Endothelial cell of umbilical vein (primary cell): ENCODE measurements around the gene SH3YL1. TPM values are rescaled to one million over a fixed set of nuclear protein-coding genes. Genes with fewer than 3 reads are reported as not detected.

Source experiments
- BruUV-seq: library from RNA; stranded (reverse); fragments of 400-500 nt; replicated peaks from 2 replicates; lab custom pipeline; 2021; lab: Mats Ljungman, UMichigan
- CTCF ChIA-PET: fragments of 300-600, 350-600 bp; sonication (Branson Sonifier 250); formaldehyde crosslinking; loops from one replicate; lab custom pipeline; 2021; ENCODE audit warnings: antibody characterized with exemption, inconsistent platforms; lab: Charles Lee
- POLR2A ChIA-PET: fragments of 300-600, 350-600 bp; sonication (Branson Sonifier 250); formaldehyde crosslinking; loops from one replicate; lab custom pipeline; 2021; ENCODE audit warnings: antibody characterized with exemption, inconsistent platforms; lab: Charles Lee
- DNase-seq: peaks from one replicate; pipeline ENCODE4 v3.0.0-alpha.2; 2011; ENCODE audit warnings: low read depth, low spot score
- FAIRE-seq: peaks from 2 replicates; lab custom pipeline; 2011; peaks lifted over from hg19 to GRCh38; lab: Jason Lieb, UNC
- H2AFZ ChIP-seq: 2 replicates; pipeline ENCODE4 v1.6.0; 2012; ENCODE audit warnings: low read depth, low read length, control low read depth, inconsistent platforms
- H3K27ac ChIP-seq: 2 replicates; pipeline ENCODE4 v1.5.1; 2011; ENCODE audit warnings: low read depth, mild to moderate bottlenecking, control low read depth, low read length, moderate library complexity; ENCODE audit not compliant: insufficient read depth
- H3K27me3 ChIP-seq, 2 experiments: 2 replicates each; pipeline versions ENCODE4 v1.6.0 to v1.6.1; 2011; ENCODE audit warnings: low read length in 2 of 2, mixed read lengths in 1 of 2; ENCODE audit not compliant: control insufficient read depth in 2 of 2, insufficient read depth in 2 of 2
- H3K36me3 ChIP-seq, 2 experiments: 2 replicates in 1 of 2; 3 replicates in 1 of 2; pipeline ENCODE4 v1.5.1; 2011; ENCODE audit warnings: low read length in 2 of 2, mild to moderate bottlenecking in 1 of 2, moderate library complexity in 1 of 2; ENCODE audit not compliant: control insufficient read depth in 2 of 2, insufficient read depth in 2 of 2; ENCODE audit errors: extremely low read depth in 1 of 2
- H3K4me1 ChIP-seq: 3 replicates; pipeline ENCODE4 v1.5.1; 2011; ENCODE audit warnings: mild to moderate bottlenecking, low read length; ENCODE audit not compliant: control insufficient read depth, insufficient read depth; ENCODE audit errors: extremely low read depth
- H3K4me2 ChIP-seq: 2 replicates; pipeline ENCODE4 v1.6.1; 2011; ENCODE audit warnings: low read length, control low read depth, mixed read lengths; ENCODE audit not compliant: insufficient read depth
- H3K4me3 ChIP-seq, 3 experiments: fragments of 200-600 bp in 1 of 3; sonication (generic), shearing (Covaris generic) in 1 of 3; replicated peaks in 1 of 3; 2 replicates each; pipeline ENCODE4 v1.5.1; 2011 to 2016; ENCODE audit warnings: control low read depth in 3 of 3, low read length in 3 of 3, mild to moderate bottlenecking in 2 of 3, inconsistent platforms in 1 of 3, low read depth in 1 of 3, moderate library complexity in 1 of 3; ENCODE audit not compliant: insufficient read depth in 1 of 3
- H3K79me2 ChIP-seq: 2 replicates; pipeline ENCODE4 v1.6.0; 2012; ENCODE audit warnings: low read length, inconsistent platforms; ENCODE audit not compliant: control insufficient read depth, insufficient read depth
- H3K9ac ChIP-seq: replicated peaks from 2 replicates; pipeline ENCODE3; 2011; ENCODE audit warnings: low read length, control low read depth; ENCODE audit not compliant: insufficient read depth; ENCODE audit errors: extremely low read depth
- H3K9me1 ChIP-seq: replicated peaks from 3 replicates; pipeline ENCODE4 v1.6.0; 2011; ENCODE audit warnings: mild to moderate bottlenecking, low read length; ENCODE audit not compliant: control insufficient read depth, insufficient read depth; ENCODE audit errors: extremely low read depth
- H3K9me3 ChIP-seq: replicated peaks from 2 replicates; pipeline ENCODE4 v1.5.1; 2012; ENCODE audit warnings: low read length, inconsistent platforms; ENCODE audit not compliant: control insufficient read depth, insufficient read depth
- H4K20me1 ChIP-seq: replicated peaks from 2 replicates; pipeline ENCODE3; 2011; ENCODE audit warnings: mild to moderate bottlenecking, low read length; ENCODE audit not compliant: control insufficient read depth, insufficient read depth; ENCODE audit errors: extremely low read depth
- EZH2 ChIP-seq: IDR thresholded peaks from 2 replicates; pipeline ENCODE4 v1.6.1; 2012; ENCODE audit warnings: borderline replicate concordance, low read depth, mild to moderate bottlenecking, moderate library complexity, low read length, inconsistent platforms; ENCODE audit not compliant: severe bottlenecking
- FOS ChIP-seq: IDR thresholded peaks from 2 replicates; pipeline ENCODE4 v1.6.1; 2011; ENCODE audit warnings: mild to moderate bottlenecking, low read length, moderate library complexity, borderline replicate concordance; ENCODE audit not compliant: insufficient read depth
- GATA2 ChIP-seq: IDR thresholded peaks from 2 replicates; pipeline ENCODE4 v1.7.0; 2011; ENCODE audit warnings: low read depth, mild to moderate bottlenecking, moderate library complexity, mixed read lengths, low read length; ENCODE audit not compliant: insufficient read length, insufficient read depth
- JUN ChIP-seq: IDR thresholded peaks from 2 replicates; pipeline ENCODE4 v1.6.1; 2011; ENCODE audit warnings: borderline replicate concordance, low read depth; ENCODE audit not compliant: insufficient read length, insufficient read depth
- MYC ChIP-seq: IDR thresholded peaks from one replicate; pipeline ENCODE4 v1.6.1; 2011; ENCODE audit warnings: mild to moderate bottlenecking, low read depth, low read length
- POLR2A ChIP-seq: IDR thresholded peaks from 2 replicates; pipeline ENCODE4 v1.6.1; 2012; ENCODE audit warnings: low read depth, mild to moderate bottlenecking, control low read depth, low read length
- POLR2AphosphoS5 ChIP-seq: IDR thresholded peaks from 2 replicates; pipeline ENCODE4 v1.6.1; 2012; ENCODE audit warnings: low read depth, mild to moderate bottlenecking, control low read depth, low read length, moderate library complexity; ENCODE audit not compliant: insufficient read depth
- dilution Hi-C: fragments of 300-500 bp; cut with MboI; formaldehyde crosslinking; loops from one replicate; pipeline ENCODE4 v1.15.0; 2019; ENCODE audit warnings: low sequenced_read_pairs; ENCODE audit not compliant: extremely low pct_ligation_motif_present
- intact Hi-C: fragments of 100-400 bp; cut with micrococcal nuclease; formaldehyde crosslinking; loops from one replicate; pipeline ENCODE4 v1.10.0; 2022
- polyA plus RNA-seq, 4 experiments: library from polyadenylated mRNA; depleted of rRNA in 3 of 4; stranded (reverse) in 3 of 4; unstranded in 1 of 4; fragments of >200 nt; gene quantifications; 2 replicates each; pipeline versions ENCODE4 v1.2.1 to v1.2.3, GENCODE V29; 2011 to 2012; ENCODE audit warnings: missing spikeins in 1 of 4
- total RNA-seq: library from RNA; stranded (reverse); gene quantifications from 2 replicates; pipeline ENCODE4 v1.2.3, GENCODE V29; 2021
- TF ChIP-seq, protein P1 (sequence below), 2 donors: IDR thresholded peaks; 1 replicate in 1 of 2; 2 replicates in 1 of 2; pipeline ENCODE4 v1.5.1; 2011; ENCODE audit warnings: low read length in 2 of 2, mild to moderate bottlenecking in 2 of 2, moderate library complexity in 2 of 2, control low read depth in 1 of 2, inconsistent platforms in 1 of 2, low read depth in 1 of 2; ENCODE audit not compliant: insufficient read depth in 1 of 2; ENCODE audit errors: extremely low read depth in 1 of 2
- TF ChIP-seq, protein P2 (sequence below): IDR thresholded peaks from 2 replicates; pipeline ENCODE4 v1.6.1; 2011; ENCODE audit not compliant: insufficient read depth, insufficient read length

Gene SH3YL1
- total and polyA plus RNA-seq, 2 donors (not counting 3 experiments of a cell fraction or from before 2014, with no cell fraction given), result 12.5 to 22.4 TPM

DNA sequence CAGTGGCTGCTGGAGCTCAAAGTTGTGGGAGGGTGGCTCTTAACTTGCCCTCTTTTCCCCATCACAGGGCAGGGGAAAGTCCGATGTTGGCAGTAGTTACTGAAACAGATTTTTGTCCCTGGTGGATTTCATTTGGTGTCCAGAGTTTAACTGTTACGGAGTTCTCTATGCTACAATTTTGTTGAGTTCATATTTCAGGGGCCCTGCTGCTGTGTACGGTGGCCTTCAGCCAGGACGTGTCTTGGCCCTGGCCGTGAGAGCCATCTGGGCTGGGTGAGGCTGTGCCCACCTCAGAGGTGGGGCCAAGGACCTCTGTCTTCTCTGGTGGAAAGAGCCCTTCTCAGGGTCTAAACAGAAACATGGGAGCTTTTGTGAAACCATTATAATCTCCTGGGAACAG lies 67.4 kb downstream of the SH3YL1 start:
- H3K9me1 ChIP-seq, result no peaks in the 10 kb centered on the region
- intact Hi-C loops (no loop called here), dilution Hi-C loops (no loop called here)
- H4K20me1 ChIP-seq, result no peaks in the 10 kb centered on the region
- BruUV-seq, result no TSS peak
- H3K27me3 ChIP-seq, result no peaks in the 10 kb centered on the region
- peaks cover 2% of the 10 kb centered on the region for H3K9me3 ChIP-seq
- no peak overlapping the region for H2AFZ ChIP-seq
- TF ChIP-seq, protein P1, sequence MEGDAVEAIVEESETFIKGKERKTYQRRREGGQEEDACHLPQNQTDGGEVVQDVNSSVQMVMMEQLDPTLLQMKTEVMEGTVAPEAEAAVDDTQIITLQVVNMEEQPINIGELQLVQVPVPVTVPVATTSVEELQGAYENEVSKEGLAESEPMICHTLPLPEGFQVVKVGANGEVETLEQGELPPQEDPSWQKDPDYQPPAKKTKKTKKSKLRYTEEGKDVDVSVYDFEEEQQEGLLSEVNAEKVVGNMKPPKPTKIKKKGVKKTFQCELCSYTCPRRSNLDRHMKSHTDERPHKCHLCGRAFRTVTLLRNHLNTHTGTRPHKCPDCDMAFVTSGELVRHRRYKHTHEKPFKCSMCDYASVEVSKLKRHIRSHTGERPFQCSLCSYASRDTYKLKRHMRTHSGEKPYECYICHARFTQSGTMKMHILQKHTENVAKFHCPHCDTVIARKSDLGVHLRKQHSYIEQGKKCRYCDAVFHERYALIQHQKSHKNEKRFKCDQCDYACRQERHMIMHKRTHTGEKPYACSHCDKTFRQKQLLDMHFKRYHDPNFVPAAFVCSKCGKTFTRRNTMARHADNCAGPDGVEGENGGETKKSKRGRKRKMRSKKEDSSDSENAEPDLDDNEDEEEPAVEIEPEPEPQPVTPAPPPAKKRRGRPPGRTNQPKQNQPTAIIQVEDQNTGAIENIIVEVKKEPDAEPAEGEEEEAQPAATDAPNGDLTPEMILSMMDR (IDR thresholded peaks at IDR 0.05; ENCODE audit: extremely low read depth in 1 of 2, insufficient read depth in 1 of 2, low read depth in 1 of 2, low read length in 2 of 2), result no peak
- H3K27ac ChIP-seq, result no peak overlapping the region
- CTCF ChIA-PET, result no interaction called here
- FAIRE-seq (no peak), DNase-seq (no peak)
- H3K4me1 ChIP-seq, result no peaks in the 10 kb centered on the region
- no peak overlapping the region for H3K4me3 ChIP-seq
- POLR2A ChIA-PET, result no interaction called here
- no peaks in the 10 kb centered on the region for H3K36me3 ChIP-seq
- no peak overlapping the region for H3K4me2 ChIP-seq
- H3K79me2 ChIP-seq, result no peaks in the 10 kb centered on the region
- no peak overlapping the region for H3K9ac ChIP-seq

DNA sequence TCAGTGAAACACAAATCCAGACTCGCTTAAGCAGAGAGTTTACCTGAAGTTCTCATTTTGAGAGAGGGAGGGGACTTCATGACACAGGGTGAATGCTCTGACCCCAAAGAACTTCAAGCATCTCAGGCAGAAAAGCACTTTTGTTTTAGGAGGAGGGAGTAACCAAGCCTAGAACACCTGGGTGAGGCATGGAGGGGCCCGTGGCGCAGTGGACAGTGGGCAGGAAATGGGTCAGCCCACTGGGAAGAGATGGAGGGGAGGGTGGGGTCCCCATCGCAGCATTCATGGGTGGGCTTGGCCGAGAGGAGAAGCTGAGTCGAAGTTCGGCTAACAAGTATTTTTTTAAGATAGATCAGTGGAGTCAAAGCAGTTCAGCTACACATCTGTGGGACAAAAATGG lies 67.9 kb downstream of the SH3YL1 start:
- FAIRE-seq (no peak), DNase-seq (no peak)
- intact Hi-C loops, result no loop called here
- Histone ChIP-seq H2AFZ (no peak overlapping the region), H3K79me2 (no peaks in the 10 kb centered on the region), H3K4me2 (no peak overlapping the region), H3K4me1 (no peaks in the 10 kb centered on the region), H3K4me3 (no peak overlapping the region), H3K27me3 (no peaks in the 10 kb centered on the region), H3K9me3 (peaks cover 2% of the 10 kb centered on the region), H3K9me1 (no peaks in the 10 kb centered on the region), H3K36me3 (no peaks in the 10 kb centered on the region), H3K27ac (no peak overlapping the region), H3K9ac (no peak overlapping the region), H4K20me1 (no peaks in the 10 kb centered on the region)
- BruUV-seq, result no TSS peak
- ChIA-PET POLR2A (no interaction called here), CTCF (no interaction called here)
- dilution Hi-C loops, result no loop called here
- TF ChIP-seq FOS (no peak), GATA2 (no peak), JUN (no peak), MYC (no peak), POLR2AphosphoS5 (no peak), EZH2 (no peak), POLR2A (no peak)
- TF ChIP-seq, protein P2, sequence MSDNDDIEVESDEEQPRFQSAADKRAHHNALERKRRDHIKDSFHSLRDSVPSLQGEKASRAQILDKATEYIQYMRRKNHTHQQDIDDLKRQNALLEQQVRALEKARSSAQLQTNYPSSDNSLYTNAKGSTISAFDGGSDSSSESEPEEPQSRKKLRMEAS, result no peak
- TF ChIP-seq, protein P1 (IDR thresholded peaks at IDR 0.05; ENCODE audit: extremely low read depth in 1 of 2, insufficient read depth in 1 of 2, low read depth in 1 of 2, low read length in 2 of 2), result no peak
